GM23338 (cell line): ENCODE data around the gene TYSND1.

Source experiments
- CREB1 ChIP-seq: fragments of 250-450 bp; sonication (Bioruptor Pico); IDR thresholded peaks from 2 replicates; pipeline ENCODE4 v1.5.0; 2020; ENCODE audit warnings: low read depth, mild to moderate bottlenecking, moderate library complexity
- CTCF ChIP-seq, 2 experiments: fragments of 200-600 bp in 1 of 2; sonication (generic) in 1 of 2; conservative IDR thresholded peaks; 2 replicates each; pipeline versions ENCODE4 v1.5.1 to v1.6.1; 2016 to 2017; ENCODE audit warnings: antibody characterized with exemption in 2 of 2, low read depth in 2 of 2, mild to moderate bottlenecking in 2 of 2, moderate library complexity in 1 of 2
- ETS1 ChIP-seq: IDR thresholded peaks from 2 replicates; pipeline ENCODE4 v1.6.1; 2016; ENCODE audit warnings: antibody characterized with exemption
- EZH2 ChIP-seq: fragments of 200-600 bp; sonication (generic); IDR thresholded peaks from one replicate; pipeline ENCODE4 v1.8.0; 2017; ENCODE audit warnings: antibody characterized with exemption, mild to moderate bottlenecking, low read depth; ENCODE audit not compliant: unreplicated experiment
- EZH2phosphoT487 ChIP-seq: fragments of 200-600 bp; sonication (generic); IDR thresholded peaks from one replicate; pipeline ENCODE4 v1.8.1; 2018; ENCODE audit warnings: antibody characterized with exemption; ENCODE audit not compliant: unreplicated experiment
- JUNB ChIP-seq: IDR thresholded peaks from one replicate; pipeline ENCODE4 v1.6.1; 2016; ENCODE audit warnings: antibody characterized with exemption; ENCODE audit not compliant: unreplicated experiment
- NANOG ChIP-seq: IDR thresholded peaks from 2 replicates; pipeline ENCODE4 v1.6.1; 2016; ENCODE audit warnings: antibody characterized with exemption, borderline replicate concordance
- POLR2AphosphoS5 ChIP-seq: IDR thresholded peaks from 2 replicates; pipeline ENCODE4 v1.6.1; 2016; ENCODE audit warnings: antibody characterized with exemption, low read depth
- REST ChIP-seq: IDR thresholded peaks from one replicate; pipeline ENCODE4 v1.6.1; 2018; ENCODE audit warnings: antibody characterized with exemption; ENCODE audit not compliant: unreplicated experiment

- TF ChIP-seq CTCF (conservative IDR thresholded peaks at IDR 0.05; ENCODE audit: low read depth in 2 of 2) (no peak), EZH2 (no peak), CREB1 (CRISPR knock-in tag) (no peak), POLR2AphosphoS5 (no peak), EZH2phosphoT487 (no peak), REST (no peak), ETS1 (no peak), JUNB (no peak), NANOG (no peak)
Observed at GRCh38 chr10:70188768-70189167, 42.3 kb upstream of the TYSND1 start.
